Cardiac fibroblast (primary cell): ENCODE measurements around the gene CDH13.

Experiments used
- DNase-seq, 2 donors: peaks; one replicate each; pipeline versions ENCODE4 v3.0.0 to v3.0.0-alpha.2; 2010; ENCODE audit warnings: low read depth in 2 of 2
- H3K4me3 ChIP-seq, 2 donors: replicated peaks in 1 of 2; 1 replicate in 1 of 2; 2 replicates in 1 of 2; pipeline ENCODE4 v1.5.1; 2011; ENCODE audit warnings: low read depth in 2 of 2, low read length in 2 of 2, mild to moderate bottlenecking in 2 of 2, moderate library complexity in 1 of 2
- CTCF ChIP-seq: IDR thresholded peaks from one replicate; pipeline ENCODE4 v1.5.1; 2011; ENCODE audit warnings: low read depth, mild to moderate bottlenecking, low read length, inconsistent platforms

Gene CDH13

GRCh38 chr16:83685615-83686165 is 1058.9 kb downstream of the CDH13 start:
- no peak for DNase-seq
- H3K4me3 ChIP-seq: no peak overlapping the region
- no peak for TF ChIP-seq CTCF

- TF ChIP-seq CTCF: no peak
- no peak overlapping the region for H3K4me3 ChIP-seq
- no peak for DNase-seq
Measured at GRCh38 chr16:83686726-83687125, 1060.0 kb downstream of the CDH13 start.

GRCh38 chr16:83689385-83689831 is 1062.6 kb downstream of the CDH13 start:
- peak; percentile 82 to 89 for DNase-seq
- no peak overlapping the region for H3K4me3 ChIP-seq
- TF ChIP-seq CTCF: no peak

- DNase-seq: no peak
- no peak for TF ChIP-seq CTCF
- no peak overlapping the region for H3K4me3 ChIP-seq
Measured at GRCh38 chr16:83692224-83692623, 1065.5 kb downstream of the CDH13 start.

GRCh38 chr16:83698964-83699363 is 1072.2 kb downstream of the CDH13 start:
- H3K4me3 ChIP-seq: no peak overlapping the region
- no peak for DNase-seq
- TF ChIP-seq CTCF: no peak

GRCh38 chr16:83699817-83700216 is 1073.0 kb downstream of the CDH13 start:
- no peak overlapping the region for H3K4me3 ChIP-seq
- DNase-seq: no peak
- no peak for TF ChIP-seq CTCF

GRCh38 chr16:83700918-83701317 is 1074.1 kb downstream of the CDH13 start:
- DNase-seq: no peak
- no peak overlapping the region for H3K4me3 ChIP-seq
- TF ChIP-seq CTCF: no peak
